Spinal cord (tissue), 10 donors: ENCODE measurements around the gene TFIP11. TPM values are rescaled to one million over a fixed set of nuclear protein-coding genes. Genes with fewer than 3 reads are reported as not detected.

Source experiments
- DNase-seq, 6 donors: peaks; one replicate each; pipeline versions ENCODE4 v3.0.0 to v3.0.0-alpha.2; 2013 to 2015; ENCODE audit warnings: low spot score in 6 of 6, low read depth in 4 of 6
- H3K27ac ChIP-seq: one replicate; pipeline ENCODE4 v1.5.1; 2013; ENCODE audit warnings: low read depth, low read length, control low read depth
- H3K27me3 ChIP-seq: one replicate; pipeline ENCODE4 v1.6.1; 2013; ENCODE audit warnings: low read length; ENCODE audit not compliant: control insufficient read depth, insufficient read depth
- H3K36me3 ChIP-seq: one replicate; pipeline ENCODE4 v1.6.1; 2013; ENCODE audit warnings: low read length; ENCODE audit not compliant: control insufficient read depth, insufficient read depth
- H3K4me1 ChIP-seq: one replicate; pipeline ENCODE4 v1.6.1; 2013; ENCODE audit warnings: low read length; ENCODE audit not compliant: control insufficient read depth, insufficient read depth
- H3K4me3 ChIP-seq: one replicate; pipeline ENCODE4 v1.5.1; 2013; ENCODE audit warnings: low read depth, low read length, control low read depth
- H3K9me3 ChIP-seq: one replicate; pipeline ENCODE4 v1.6.1; 2013; ENCODE audit warnings: low read length; ENCODE audit not compliant: control insufficient read depth, insufficient read depth
- WGBS: methylation state at CpG from one replicate; pipeline ENCODE4 v1.1.5; 2013; ENCODE audit warnings: missing lambda C conversion rate; ENCODE audit not compliant: insufficient coverage; 5-methylcytosine and 5-hydroxymethylcytosine counted together
- polyA plus RNA-seq, 2 donors: library from polyadenylated mRNA; unstranded; fragments of 120-200 nt; gene quantifications; one replicate each; pipeline ENCODE4 v1.2.1, GENCODE V29; 2013; ENCODE audit not compliant: insufficient read length in 2 of 2
- total RNA-seq, 2 donors: library from RNA; depleted of rRNA in 1 of 2; stranded (reverse); fragments of 120-200 nt in 1 of 2; fragments of >200 nt in 1 of 2; gene quantifications; one replicate each; pipeline versions ENCODE4 v1.2.3 to v1.2.4, GENCODE V29; 2013 to 2014
- donor health status: healthy.

The TFIP11 gene
- total and polyA plus RNA-seq, 4 donors, result 24.5 to 44.4 (median 34.5) TPM

GRCh38 chr22:26545385-26545784 is 33.1 kb upstream of the TFIP11 start:
- WGBS, result no CpG with 5 or more reads among the region's 2 CpGs
- Histone ChIP-seq H3K36me3 (peaks cover 19% of the 10 kb centered on the region), H3K4me3 (no peak overlapping the region), H3K27ac (no peak overlapping the region), H3K27me3 (no peaks in the 10 kb centered on the region), H3K9me3 (no peaks in the 10 kb centered on the region), H3K4me1 (peaks cover 21% of the 10 kb centered on the region)
- no peak for DNase-seq

- Histone ChIP-seq H3K27me3 (no peaks in the 10 kb centered on the region), H3K4me3 (no peak overlapping the region), H3K9me3 (no peaks in the 10 kb centered on the region), H3K27ac (no peak overlapping the region), H3K36me3 (peaks cover 22% of the 10 kb centered on the region), H3K4me1 (peaks cover 12% of the 10 kb centered on the region)
- whole genome bisulfite sequencing, result 100% methylated on average over 1 of the region's 1 CpG
- no peak for DNase-seq
Measured at GRCh38 chr22:26544489-26544888, 32.2 kb upstream of the TFIP11 start.

- H3K27me3 ChIP-seq, result no peaks in the 10 kb centered on the region
- no peak for DNase-seq
- 100% methylated on average over 1 of the region's 3 CpGs for WGBS
- H3K4me1 ChIP-seq, result peaks cover 6% of the 10 kb centered on the region
- peaks cover 28% of the 10 kb centered on the region for H3K36me3 ChIP-seq
- no peak overlapping the region for H3K4me3 ChIP-seq
- H3K9me3 ChIP-seq, result no peaks in the 10 kb centered on the region
- H3K27ac ChIP-seq, result no peak overlapping the region
Measured at GRCh38 chr22:26542831-26543230, 30.6 kb upstream of the TFIP11 start.

GRCh38 chr22:26541167-26541819 is 29.0 kb upstream of the TFIP11 start:
- Histone ChIP-seq H3K9me3 (no peaks in the 10 kb centered on the region), H3K4me1 (peaks cover 2% of the 10 kb centered on the region), H3K27ac (no peak overlapping the region), H3K4me3 (no peak overlapping the region), H3K27me3 (no peaks in the 10 kb centered on the region), H3K36me3 (peaks cover 29% of the 10 kb centered on the region)
- WGBS, result 96% methylated on average over 46 of the region's 47 CpGs
- DNase-seq, result no peak

GRCh38 chr22:26540119-26540518 is 27.8 kb upstream of the TFIP11 start:
- WGBS, result no CpG with 5 or more reads among the region's 2 CpGs
- H3K36me3 ChIP-seq, result peaks cover 32% of the 10 kb centered on the region

GRCh38 chr22:26536762-26537134 is 24.5 kb upstream of the TFIP11 start:
- no peaks in the 10 kb centered on the region for H3K4me1 ChIP-seq
- H3K36me3 ChIP-seq, result peaks cover 34% of the 10 kb centered on the region
- no peak for DNase-seq
- no peak overlapping the region for H3K4me3 ChIP-seq
- WGBS, result 96% methylated on average over 3 of the region's 3 CpGs
- H3K27ac ChIP-seq, result no peak overlapping the region
- H3K9me3 ChIP-seq, result no peaks in the 10 kb centered on the region
- no peaks in the 10 kb centered on the region for H3K27me3 ChIP-seq

More at GRCh38 chr22:26540119-26540518, 27.8 kb upstream of the TFIP11 start:
- Histone ChIP-seq H3K27me3 (no peaks in the 10 kb centered on the region), H3K9me3 (no peaks in the 10 kb centered on the region), H3K4me3 (no peak overlapping the region), H3K4me1 (no peaks in the 10 kb centered on the region), H3K27ac (no peak overlapping the region)
- DNase-seq, result no peak

GRCh38 chr22:26536056-26536761 is 23.9 kb upstream of the TFIP11 start:
- H3K36me3 ChIP-seq, result peaks cover 33% of the 10 kb centered on the region
- no peak for DNase-seq
- no peak overlapping the region for H3K4me3 ChIP-seq
- H3K4me1 ChIP-seq, result no peaks in the 10 kb centered on the region
- no peak overlapping the region for H3K27ac ChIP-seq
- 89% methylated on average over 7 of the region's 12 CpGs for WGBS
- no peaks in the 10 kb centered on the region for H3K27me3 ChIP-seq
- H3K9me3 ChIP-seq, result no peaks in the 10 kb centered on the region

GRCh38 chr22:26535603-26535908 is 23.3 kb upstream of the TFIP11 start:
- Histone ChIP-seq H3K9me3 (no peaks in the 10 kb centered on the region), H3K4me1 (no peaks in the 10 kb centered on the region), H3K36me3 (peaks cover 30% of the 10 kb centered on the region), H3K27me3 (no peaks in the 10 kb centered on the region), H3K4me3 (no peak overlapping the region), H3K27ac (no peak overlapping the region)
- DNase-seq, result no peak
- WGBS, result 85% methylated on average over 2 of the region's 3 CpGs

- no CpG with 5 or more reads among the region's 13 CpGs for WGBS
- H3K4me3 ChIP-seq, result no peak overlapping the region
- no peaks in the 10 kb centered on the region for H3K27me3 ChIP-seq
- DNase-seq, result no peak
- no peak overlapping the region for H3K27ac ChIP-seq
- no peaks in the 10 kb centered on the region for H3K9me3 ChIP-seq
- peaks cover 26% of the 10 kb centered on the region for H3K36me3 ChIP-seq
- no peaks in the 10 kb centered on the region for H3K4me1 ChIP-seq
Measured at GRCh38 chr22:26534874-26535602, 22.8 kb upstream of the TFIP11 start.
